Measurements from ENCODE around the gene SNAI3. TPM values are rescaled to one million over a fixed set of nuclear protein-coding genes. Genes with fewer than 3 reads are reported as not detected.
A peak's percentile ranks its signal among the peaks of the same experiment; 100 is the strongest.

The SNAI3 gene
- total RNA-seq, 4 donors from 2014 or later = 0.70 to 0.80 TPM; not detected in 2

DNA sequence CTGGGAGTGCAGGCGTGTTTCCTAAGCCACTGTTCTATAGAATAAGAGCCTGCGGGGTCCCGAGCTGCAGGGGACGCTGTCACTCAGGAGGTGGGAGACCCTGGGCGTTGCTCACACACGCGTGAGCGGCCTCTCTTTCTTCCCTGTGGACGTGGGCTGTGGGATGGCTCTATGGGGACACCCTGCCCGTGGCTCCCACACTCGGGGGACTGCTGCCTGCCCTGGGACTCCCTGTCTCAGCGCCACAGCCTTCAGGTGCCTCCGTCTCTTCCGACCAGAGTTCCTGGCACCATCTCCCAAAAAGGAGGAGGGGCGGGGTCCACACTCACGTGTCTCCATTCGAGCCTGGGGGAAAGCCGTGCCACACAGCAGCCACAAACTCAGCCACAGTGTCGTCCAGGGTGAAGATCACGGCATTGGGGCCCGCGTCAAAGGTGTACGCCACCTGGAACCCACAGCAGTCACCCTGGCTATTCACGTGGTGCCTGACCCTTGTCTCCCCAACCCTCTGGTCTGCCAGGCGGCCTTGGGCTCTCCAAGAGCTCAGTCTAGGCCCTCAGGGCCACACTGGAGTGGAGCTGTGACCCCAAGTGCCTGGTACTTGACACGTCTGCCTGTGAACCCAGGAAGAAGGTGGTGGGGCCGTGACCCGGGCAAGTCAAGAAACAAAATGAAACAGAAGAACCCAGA is 31.8 kb downstream of the SNAI3 start:
- no peaks in the 10 kb centered on the region for H3K27me3 ChIP-seq
- H3K4me1 ChIP-seq = peaks cover 0 to 25% (median 9%) of the 10 kb centered on the region in 4 donors
- no peak for DNase-seq
- TF ChIP-seq, protein P1, sequence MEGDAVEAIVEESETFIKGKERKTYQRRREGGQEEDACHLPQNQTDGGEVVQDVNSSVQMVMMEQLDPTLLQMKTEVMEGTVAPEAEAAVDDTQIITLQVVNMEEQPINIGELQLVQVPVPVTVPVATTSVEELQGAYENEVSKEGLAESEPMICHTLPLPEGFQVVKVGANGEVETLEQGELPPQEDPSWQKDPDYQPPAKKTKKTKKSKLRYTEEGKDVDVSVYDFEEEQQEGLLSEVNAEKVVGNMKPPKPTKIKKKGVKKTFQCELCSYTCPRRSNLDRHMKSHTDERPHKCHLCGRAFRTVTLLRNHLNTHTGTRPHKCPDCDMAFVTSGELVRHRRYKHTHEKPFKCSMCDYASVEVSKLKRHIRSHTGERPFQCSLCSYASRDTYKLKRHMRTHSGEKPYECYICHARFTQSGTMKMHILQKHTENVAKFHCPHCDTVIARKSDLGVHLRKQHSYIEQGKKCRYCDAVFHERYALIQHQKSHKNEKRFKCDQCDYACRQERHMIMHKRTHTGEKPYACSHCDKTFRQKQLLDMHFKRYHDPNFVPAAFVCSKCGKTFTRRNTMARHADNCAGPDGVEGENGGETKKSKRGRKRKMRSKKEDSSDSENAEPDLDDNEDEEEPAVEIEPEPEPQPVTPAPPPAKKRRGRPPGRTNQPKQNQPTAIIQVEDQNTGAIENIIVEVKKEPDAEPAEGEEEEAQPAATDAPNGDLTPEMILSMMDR (IDR thresholded peaks at IDR 0.05) = no peak
- TF ChIP-seq POLR2A (IDR thresholded peaks at IDR 0.05) = no peak
- no peak overlapping the region for H3K4me3 ChIP-seq
- H3K9me3 ChIP-seq = no peaks in the 10 kb centered on the region
- no peak overlapping the region for H3K27ac ChIP-seq
- H3K36me3 ChIP-seq = peaks cover 0 to 43% (median 0%) of the 10 kb centered on the region in 3 donors

DNA sequence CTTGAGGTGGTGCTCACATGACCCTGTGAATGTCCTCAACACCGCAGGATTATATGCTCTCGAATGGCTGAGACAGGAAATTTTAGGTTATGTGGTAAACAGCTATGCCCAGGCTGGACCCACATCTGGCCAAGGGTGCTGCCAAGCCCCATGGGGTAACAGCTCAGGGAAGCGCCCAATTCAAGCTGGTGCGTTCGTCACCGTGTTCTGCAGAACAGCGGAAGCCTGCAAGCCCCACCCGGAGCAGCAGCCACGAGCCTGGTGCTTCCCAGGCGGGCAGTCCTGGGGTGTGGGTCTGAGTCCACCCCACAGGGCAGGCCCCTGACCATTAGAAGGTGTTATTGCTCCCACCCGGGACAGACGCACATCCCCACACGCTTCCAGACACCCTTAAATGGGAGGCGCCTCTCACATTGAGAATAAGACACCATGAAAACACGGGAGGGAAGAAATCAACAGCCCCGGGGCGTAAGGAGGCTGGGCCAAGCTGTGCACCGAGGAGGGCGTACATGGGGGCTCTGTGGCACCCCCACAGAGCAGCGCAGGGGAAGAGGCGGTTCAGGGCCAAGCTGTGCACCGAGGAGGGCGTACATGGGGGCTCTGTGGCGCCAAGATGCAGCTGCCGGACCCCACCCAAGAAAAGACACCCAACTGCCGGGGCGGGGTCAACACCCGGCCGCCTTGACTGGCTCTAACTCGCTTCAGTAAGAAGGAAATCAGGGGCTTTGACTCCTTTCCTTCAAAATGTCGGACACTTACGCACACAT is 32.5 kb downstream of the SNAI3 start:
- no peak overlapping the region for H3K27ac ChIP-seq
- no peak overlapping the region for H3K4me3 ChIP-seq
- peaks cover 0 to 43% (median 0%) of the 10 kb centered on the region in 3 donors for H3K36me3 ChIP-seq
- TF ChIP-seq, protein P1 (IDR thresholded peaks at IDR 0.05) = no peak
- no peak for TF ChIP-seq POLR2A (IDR thresholded peaks at IDR 0.05)
- H3K4me1 ChIP-seq = peaks cover 0 to 28% (median 12%) of the 10 kb centered on the region in 4 donors
- DNase-seq = no peak
- no peaks in the 10 kb centered on the region for H3K9me3 ChIP-seq
- no peaks in the 10 kb centered on the region for H3K27me3 ChIP-seq

DNA sequence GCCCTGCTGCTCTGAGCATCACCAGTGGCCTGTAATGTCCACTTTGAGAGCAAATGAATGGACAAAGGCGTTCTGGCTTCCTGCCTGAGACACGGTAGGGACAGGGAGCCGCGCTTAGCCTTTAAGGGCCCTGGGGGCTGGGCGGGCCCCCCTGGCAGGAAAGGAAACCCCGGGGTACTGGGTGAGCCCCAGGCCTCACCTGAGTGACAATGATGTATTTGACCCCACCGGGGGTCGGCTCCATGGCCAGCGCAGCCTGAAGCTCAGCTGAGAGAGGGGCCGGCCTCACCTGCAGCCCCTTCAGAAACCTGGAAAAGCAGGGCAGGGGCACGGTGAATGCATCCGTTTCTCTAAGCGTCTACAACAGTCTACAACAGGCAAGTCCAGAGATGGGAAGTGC is 33.2 kb downstream of the SNAI3 start:
- Histone ChIP-seq H3K27ac (peak overlapping the region in 1 of 4 donors; percentile 94), H3K4me3 (no peak overlapping the region), H3K4me1 (peaks cover 0 to 28% (median 15%) of the 10 kb centered on the region in 4 donors), H3K27me3 (no peaks in the 10 kb centered on the region), H3K36me3 (peaks cover 0 to 43% (median 0%) of the 10 kb centered on the region in 3 donors), H3K9me3 (no peaks in the 10 kb centered on the region)
- TF ChIP-seq, protein P1 (IDR thresholded peaks at IDR 0.05) = no peak
- no peak for TF ChIP-seq POLR2A (IDR thresholded peaks at IDR 0.05)
- no peak for DNase-seq

DNA sequence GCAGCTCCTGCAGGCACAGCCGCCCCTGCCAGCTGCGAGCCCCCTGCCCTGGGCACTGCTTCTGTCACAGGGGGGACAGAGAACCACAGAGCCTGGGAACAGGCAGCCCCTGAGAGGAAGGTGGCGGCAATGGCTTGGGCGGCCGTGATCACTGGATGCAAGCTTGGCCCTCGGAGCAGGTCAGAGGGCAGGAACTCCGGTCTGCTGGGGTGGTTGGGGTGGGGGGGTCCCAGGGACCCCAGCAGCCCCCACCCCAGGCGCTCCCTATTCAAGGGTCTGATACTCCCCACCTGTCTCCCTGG is 33.6 kb downstream of the SNAI3 start:
- H3K9me3 ChIP-seq = no peaks in the 10 kb centered on the region
- H3K27me3 ChIP-seq = no peaks in the 10 kb centered on the region
- peak overlapping the region in 3 of 4 donors; percentile 91 to 96 (median 94) for H3K27ac ChIP-seq
- no peak for TF ChIP-seq POLR2A (IDR thresholded peaks at IDR 0.05)
- TF ChIP-seq, protein P1 (IDR thresholded peaks at IDR 0.05) = no peak
- H3K4me3 ChIP-seq = no peak overlapping the region
- no peak for DNase-seq
- peaks cover 0 to 40% (median 0%) of the 10 kb centered on the region in 3 donors for H3K36me3 ChIP-seq
- H3K4me1 ChIP-seq = peaks cover 0 to 28% (median 19%) of the 10 kb centered on the region in 4 donors

DNA sequence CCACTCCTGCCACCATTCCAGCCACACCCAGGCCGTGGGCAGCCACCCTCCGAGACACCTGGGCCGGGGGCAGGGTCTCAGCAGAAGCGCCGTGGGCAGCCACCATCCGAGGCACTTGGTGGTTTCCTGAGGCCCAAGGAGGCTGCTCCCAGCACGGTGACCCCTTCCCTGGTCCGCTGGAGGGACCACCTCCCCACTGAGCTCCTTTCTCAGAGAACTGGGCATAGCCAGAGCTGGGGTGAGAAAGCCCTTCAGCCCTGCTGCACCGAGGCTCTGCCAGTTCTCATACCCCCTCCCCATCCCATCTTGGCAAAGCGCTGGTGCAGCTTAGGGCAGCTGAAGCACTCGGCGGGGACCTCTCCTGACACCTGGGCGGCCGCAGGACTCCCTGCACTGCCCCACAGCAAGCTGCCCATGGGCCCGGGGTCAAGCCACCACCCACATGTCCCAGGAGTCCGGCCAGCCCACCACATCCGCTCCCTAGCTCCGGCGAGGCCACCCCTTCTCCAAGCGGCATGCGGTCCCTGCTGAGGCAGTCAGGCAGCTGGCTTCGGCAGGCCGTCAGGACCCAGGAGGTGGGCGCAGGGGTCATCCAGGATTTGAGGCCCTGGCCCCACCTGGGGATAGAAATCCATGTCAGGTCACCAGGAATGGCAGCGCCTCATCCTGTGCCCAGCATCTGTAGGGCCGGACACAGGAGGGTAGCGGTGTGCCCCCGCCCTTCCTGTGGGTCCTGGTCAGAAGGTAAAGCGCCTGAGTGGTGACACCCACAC is 34.1 kb downstream of the SNAI3 start:
- Histone ChIP-seq H3K4me3 (peak overlapping the region in 2 of 4 donors; percentile 77 to 87), H3K27ac (peak overlapping the region; percentile 86 to 96 (median 92)), H3K9me3 (no peaks in the 10 kb centered on the region), H3K27me3 (no peaks in the 10 kb centered on the region), H3K36me3 (peaks cover 0 to 34% (median 0%) of the 10 kb centered on the region in 3 donors), H3K4me1 (peaks cover 0 to 31% (median 22%) of the 10 kb centered on the region in 4 donors)
- TF ChIP-seq, protein P1 (IDR thresholded peaks at IDR 0.05) = no peak
- no peak for TF ChIP-seq POLR2A (IDR thresholded peaks at IDR 0.05)
- DNase-seq = no peak

Data from Peyer's patch (tissue), 4 donors.